ENCODE results near the gene HPS1.

DNA sequence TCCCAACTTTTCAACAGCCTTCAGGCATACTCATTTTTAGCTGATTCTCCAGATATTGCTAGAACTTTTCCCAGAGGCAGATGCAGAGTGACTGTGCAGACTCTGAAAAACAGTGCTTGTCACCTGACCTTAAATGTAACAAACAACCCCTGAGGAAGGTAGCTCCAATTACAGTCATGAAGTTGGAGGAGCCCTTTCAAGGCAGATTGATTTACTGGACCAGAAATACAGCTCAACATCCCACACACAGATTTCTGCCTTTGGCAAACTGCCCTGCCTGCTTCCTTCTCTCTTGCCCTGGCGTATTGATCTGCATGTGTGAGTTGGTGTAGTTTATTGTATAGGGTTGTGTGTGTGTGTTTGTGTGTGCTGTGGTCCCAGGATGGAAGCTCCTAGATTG, 70.2 kb downstream of the HPS1 start:
- no peak for TF ChIP-seq POLR2AphosphoS5 (IDR thresholded peaks at IDR 0.05; ENCODE audit: low read length)
- TF ChIP-seq, protein P1, sequence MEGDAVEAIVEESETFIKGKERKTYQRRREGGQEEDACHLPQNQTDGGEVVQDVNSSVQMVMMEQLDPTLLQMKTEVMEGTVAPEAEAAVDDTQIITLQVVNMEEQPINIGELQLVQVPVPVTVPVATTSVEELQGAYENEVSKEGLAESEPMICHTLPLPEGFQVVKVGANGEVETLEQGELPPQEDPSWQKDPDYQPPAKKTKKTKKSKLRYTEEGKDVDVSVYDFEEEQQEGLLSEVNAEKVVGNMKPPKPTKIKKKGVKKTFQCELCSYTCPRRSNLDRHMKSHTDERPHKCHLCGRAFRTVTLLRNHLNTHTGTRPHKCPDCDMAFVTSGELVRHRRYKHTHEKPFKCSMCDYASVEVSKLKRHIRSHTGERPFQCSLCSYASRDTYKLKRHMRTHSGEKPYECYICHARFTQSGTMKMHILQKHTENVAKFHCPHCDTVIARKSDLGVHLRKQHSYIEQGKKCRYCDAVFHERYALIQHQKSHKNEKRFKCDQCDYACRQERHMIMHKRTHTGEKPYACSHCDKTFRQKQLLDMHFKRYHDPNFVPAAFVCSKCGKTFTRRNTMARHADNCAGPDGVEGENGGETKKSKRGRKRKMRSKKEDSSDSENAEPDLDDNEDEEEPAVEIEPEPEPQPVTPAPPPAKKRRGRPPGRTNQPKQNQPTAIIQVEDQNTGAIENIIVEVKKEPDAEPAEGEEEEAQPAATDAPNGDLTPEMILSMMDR (IDR thresholded peaks at IDR 0.05 in 2 of 3, conservative IDR thresholded peaks at IDR 0.05 in 1 of 3; ENCODE audit: control insufficient read depth in 2 of 3, extremely low read depth in 1 of 3, insufficient read depth in 1 of 3, low read depth in 3 of 3, low read length in 3 of 3) = no peak
- TF ChIP-seq, protein P2, sequence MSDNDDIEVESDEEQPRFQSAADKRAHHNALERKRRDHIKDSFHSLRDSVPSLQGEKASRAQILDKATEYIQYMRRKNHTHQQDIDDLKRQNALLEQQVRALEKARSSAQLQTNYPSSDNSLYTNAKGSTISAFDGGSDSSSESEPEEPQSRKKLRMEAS (IDR thresholded peaks at IDR 0.05; ENCODE audit: low read depth, low read length) = no peak
- no peak for TF ChIP-seq MXI1 (IDR thresholded peaks at IDR 0.05; ENCODE audit: low read depth, low read length)
- TF ChIP-seq, protein P3, sequence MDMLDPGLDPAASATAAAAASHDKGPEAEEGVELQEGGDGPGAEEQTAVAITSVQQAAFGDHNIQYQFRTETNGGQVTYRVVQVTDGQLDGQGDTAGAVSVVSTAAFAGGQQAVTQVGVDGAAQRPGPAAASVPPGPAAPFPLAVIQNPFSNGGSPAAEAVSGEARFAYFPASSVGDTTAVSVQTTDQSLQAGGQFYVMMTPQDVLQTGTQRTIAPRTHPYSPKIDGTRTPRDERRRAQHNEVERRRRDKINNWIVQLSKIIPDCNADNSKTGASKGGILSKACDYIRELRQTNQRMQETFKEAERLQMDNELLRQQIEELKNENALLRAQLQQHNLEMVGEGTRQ (IDR thresholded peaks at IDR 0.05; ENCODE audit: borderline replicate concordance, low read depth, low read length) = no peak
- TF ChIP-seq CHD2 (IDR thresholded peaks at IDR 0.05; ENCODE audit: borderline replicate concordance, low read depth, low read length) = no peak
- TF ChIP-seq SP1 (IDR thresholded peaks at IDR 0.05; ENCODE audit: low read depth, low read length) = no peak
